COLO668 (cell line): ENCODE data around the gene NDUFS3.

Experiments
- DNase-seq: peaks from one replicate; lab custom pipeline; 2025; ENCODE audit not compliant: unreplicated experiment; lab: John Stamatoyannopoulos, UW

The NDUFS3 gene

DNA sequence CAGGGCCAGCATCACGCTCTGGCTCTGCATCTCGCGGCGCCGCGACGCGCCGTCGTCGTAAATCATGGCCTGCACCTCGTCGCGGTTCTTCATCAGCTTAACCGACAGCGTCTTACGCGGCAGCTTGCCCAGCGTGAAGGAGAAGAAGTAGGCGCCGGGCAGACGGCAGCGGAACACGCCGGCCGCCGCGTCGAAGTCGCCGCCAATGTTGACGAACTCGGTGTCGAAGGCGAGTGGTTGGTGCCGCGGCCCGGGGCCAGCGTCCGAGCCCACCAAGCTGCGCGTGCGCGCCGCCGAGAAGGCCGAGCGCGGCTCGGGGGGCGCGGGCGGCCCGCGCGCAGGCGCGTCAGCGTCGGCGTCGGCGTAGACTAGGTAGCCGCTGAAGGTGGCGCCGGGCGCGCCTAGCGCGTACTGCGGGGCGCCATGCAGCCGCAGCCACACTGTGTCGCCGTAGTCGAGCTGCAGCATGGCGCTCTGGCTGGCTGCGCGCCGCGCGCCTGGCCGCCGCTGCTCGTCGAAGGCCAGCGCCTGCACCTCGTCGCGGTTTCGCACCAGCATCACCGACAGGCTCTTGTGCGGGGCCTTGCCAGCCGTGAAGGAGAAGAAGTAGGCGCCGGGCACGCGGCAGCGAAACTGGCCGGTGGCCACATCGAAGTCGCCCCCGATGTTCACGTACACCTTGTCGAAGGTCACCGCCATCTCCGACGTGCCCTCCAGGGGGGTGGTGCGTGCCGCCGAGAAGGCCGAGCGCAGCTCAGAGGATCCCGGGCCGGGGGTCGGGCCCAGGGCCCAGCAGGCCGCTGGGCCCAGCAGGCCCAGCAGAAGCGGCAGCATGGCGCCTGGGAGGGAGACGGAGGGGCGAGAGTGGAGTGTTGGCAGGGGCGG, 11.3 kb downstream of the NDUFS3 start:
- DNase-seq = no peak

DNA sequence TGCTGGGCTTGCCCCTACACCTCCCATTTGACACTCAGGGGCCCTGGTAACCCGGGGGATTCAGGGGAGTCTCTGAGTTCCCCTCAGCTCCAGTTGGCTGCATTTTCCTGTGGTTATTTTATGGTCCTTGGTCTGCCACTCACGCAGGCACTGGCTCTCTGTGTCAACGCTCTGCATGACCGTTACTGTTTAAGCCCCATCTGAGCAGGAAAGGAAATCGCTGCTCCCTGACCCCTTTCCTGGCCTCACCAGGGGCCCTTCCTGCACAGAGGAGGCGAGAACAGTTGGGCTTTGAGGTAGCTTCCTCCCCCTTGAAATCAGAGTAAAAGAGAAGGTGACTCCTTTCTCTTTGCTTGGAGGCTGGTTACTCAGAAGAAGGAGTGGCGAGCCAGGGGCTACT, 12.9 kb downstream of the NDUFS3 start:
- DNase-seq = no peak

GRCh38 chr11:47592251-47592650, 13.4 kb downstream of the NDUFS3 start:
- no peak for DNase-seq

- no peak for DNase-seq
These were observed 14.1 kb downstream of the NDUFS3 start for GRCh38 chr11:47592970-47593369.

DNA sequence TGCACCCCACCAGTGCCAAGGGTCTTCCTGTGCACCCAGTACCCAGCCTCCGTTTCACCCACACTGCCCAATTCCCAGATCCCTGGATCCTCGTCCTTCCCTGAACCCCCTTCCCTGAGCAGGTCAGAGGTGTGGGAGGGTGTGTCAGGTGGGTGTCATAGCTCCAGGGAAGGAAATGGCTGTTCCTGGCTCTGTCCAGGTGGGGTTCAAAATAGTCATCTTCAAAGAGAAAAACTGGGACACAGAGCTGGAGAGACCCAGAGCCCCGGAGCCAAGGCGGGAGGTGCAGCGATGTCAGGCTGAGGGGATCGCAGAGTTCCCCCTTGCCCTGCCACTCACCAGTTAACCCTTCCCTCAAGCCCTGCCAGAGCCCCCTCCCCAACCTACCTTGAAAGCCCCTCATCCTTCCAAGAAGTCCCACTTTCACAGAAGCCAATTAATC, 14.6 kb downstream of the NDUFS3 start:
- no peak for DNase-seq

GRCh38 chr11:47593934-47594855, 15.3 kb downstream of the NDUFS3 start, which contains the start of gene C1QTNF4:
TSS of gene C1QTNF4 (minus strand) at chr11:47594411. CDS start at chr11:47590810, 3,601 bp downstream.
- no peak for DNase-seq

- no peak for DNase-seq
These were observed 16.2 kb downstream of the NDUFS3 start for GRCh38 chr11:47595029-47595428.

GRCh38 chr11:47595967-47596366, 17.1 kb downstream of the NDUFS3 start:
- DNase-seq = no peak

DNA sequence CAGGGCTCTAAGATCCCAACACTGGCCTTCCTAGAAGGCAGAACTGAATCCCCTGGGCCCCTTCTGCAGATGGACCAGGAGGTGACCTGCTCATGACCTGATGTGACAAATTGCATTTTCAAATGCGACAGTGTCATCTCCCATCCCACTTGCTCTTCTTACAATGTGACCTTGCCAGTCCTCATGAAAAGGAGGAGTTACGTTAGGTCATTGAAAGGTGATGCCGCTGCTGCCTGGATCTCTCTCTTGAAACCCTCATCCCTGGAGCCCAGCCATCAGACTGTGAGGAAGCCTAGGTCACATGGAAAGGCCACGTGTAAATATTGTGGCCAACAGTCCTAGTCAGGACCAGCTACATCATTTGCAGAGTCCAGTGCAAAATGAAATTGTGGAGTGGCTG, 21.0 kb downstream of the NDUFS3 start:
- DNase-seq = no peak

GRCh38 chr11:47603295-47603694, 24.4 kb downstream of the NDUFS3 start:
- no peak for DNase-seq

- no peak for DNase-seq
These were observed 27.0 kb downstream of the NDUFS3 start for GRCh38 chr11:47605921-47606320.

GRCh38 chr11:47606731-47607130, 27.9 kb downstream of the NDUFS3 start:
- no peak for DNase-seq

DNA sequence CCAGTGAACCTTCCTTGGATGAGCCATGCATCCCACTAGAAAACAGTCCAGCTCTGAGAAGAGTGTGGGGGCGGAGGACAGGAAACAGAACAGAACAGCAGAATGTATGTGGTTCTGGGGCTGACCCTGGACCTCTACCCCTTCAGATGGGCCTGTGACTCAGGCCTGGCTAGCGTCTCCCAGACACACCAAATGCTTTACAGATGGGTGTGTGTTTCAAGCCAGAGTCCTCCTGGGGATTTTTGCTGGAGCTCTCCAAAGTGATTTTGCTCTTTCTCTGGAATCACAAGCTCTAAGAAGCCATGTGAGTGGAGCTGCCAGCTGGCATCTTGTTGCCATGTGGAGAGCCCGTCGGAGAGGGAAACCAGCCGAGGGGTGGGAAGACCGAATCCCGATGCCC, 28.5 kb downstream of the NDUFS3 start:
- DNase-seq = no peak

- DNase-seq = no peak
These were observed 30.8 kb downstream of the NDUFS3 start for GRCh38 chr11:47609675-47610074.

GRCh38 chr11:47611348-47611794, 32.5 kb downstream of the NDUFS3 start:
- no peak for DNase-seq

- DNase-seq = no peak
These were observed 36.4 kb downstream of the NDUFS3 start for GRCh38 chr11:47615249-47615648.

GRCh38 chr11:47616726-47617416, 38.0 kb downstream of the NDUFS3 start:
- no peak for DNase-seq

DNA sequence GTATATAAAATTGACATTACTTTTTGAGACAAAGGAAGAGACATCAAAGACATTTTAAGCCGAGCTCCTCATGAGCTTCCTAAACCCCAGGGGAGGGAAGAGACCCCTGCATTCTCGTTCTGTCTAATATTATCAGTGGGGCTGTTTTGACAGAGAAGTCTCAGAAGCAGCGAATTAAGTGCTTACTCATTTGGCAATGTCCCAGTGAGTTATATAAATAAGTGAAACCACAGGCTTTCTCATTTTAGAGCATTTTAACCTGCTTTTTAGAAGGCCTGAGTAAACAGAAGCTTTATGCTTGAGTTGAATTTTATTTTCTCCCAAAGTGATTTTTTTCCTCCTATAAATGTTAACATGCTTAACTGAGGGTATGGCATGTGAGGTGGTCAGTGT, 38.5 kb downstream of the NDUFS3 start:
- no peak for DNase-seq

DNA sequence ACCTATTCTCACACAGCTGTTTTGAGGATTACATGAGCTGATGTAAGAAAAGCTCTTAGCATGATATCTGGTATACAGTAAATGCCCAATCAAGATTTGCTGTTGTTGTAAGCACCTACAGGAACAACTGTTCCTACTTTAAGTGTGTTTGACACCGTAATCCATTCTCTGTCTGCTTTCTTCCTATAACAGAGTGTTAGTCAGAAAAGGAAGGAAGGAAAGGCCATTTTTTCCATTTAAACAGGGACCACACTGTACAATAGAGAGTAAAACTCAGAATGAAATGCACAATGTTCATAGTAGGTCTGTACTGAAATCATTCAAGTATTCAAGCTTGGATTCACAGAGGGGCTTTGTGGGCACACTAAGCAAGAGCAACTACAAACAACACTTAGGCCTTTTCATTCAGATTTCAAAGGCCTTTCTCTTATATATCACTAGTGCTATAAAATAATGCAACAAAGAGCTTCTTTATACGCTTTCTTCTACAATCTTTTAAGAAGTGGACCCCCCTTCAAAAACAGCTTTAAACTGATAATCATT, 42.0 kb downstream of the NDUFS3 start:
- no peak for DNase-seq

DNA sequence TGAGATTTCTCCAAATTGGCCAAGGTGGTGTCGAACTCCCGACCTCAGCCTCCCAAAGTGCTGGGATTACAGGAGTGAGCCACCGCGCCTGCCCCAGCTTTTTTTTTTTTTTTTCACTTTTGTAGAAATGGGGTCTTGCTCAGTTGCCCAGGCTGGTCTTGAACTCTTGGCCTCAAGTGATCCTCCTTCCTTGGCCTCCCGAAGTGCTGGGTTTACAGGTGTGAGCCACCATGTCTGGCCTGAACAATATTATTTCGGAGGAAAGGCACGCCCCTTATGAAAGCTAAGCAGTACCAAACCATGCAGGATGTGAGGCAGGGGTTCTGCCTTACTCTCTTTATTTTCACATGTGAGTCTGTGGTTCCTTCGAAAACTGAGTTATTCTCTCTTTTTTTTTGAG, 47.4 kb downstream of the NDUFS3 start:
- DNase-seq = no peak

GRCh38 chr11:47628026-47628425, 49.2 kb downstream of the NDUFS3 start:
- no peak for DNase-seq
